KMS-11 (cell line): ENCODE data around the gene TMEM272.

ENCODE experiments used
- H2AFZ ChIP-seq: fragments of 200-600 bp; sonication (generic); 2 replicates; pipeline ENCODE4 v1.6.1; 2016; ENCODE audit warnings: antibody characterized with exemption, mixed run types, low read depth
- H3K27ac ChIP-seq: fragments of 200-600 bp; sonication (generic); 2 replicates; pipeline ENCODE4 v1.6.1; 2016; ENCODE audit warnings: mild to moderate bottlenecking, mixed run types
- H3K27me3 ChIP-seq: fragments of 200-600 bp; sonication (generic); 2 replicates; pipeline ENCODE4 v1.6.1; 2017; ENCODE audit warnings: mild to moderate bottlenecking, low read depth, mixed run types, moderate library complexity; ENCODE audit not compliant: insufficient read depth
- H3K36me3 ChIP-seq: fragments of 200-600 bp; sonication (generic); 2 replicates; pipeline ENCODE4 v1.6.1; 2017; ENCODE audit warnings: mild to moderate bottlenecking, mixed run types; ENCODE audit not compliant: insufficient read depth
- H3K4me1 ChIP-seq: fragments of 200-600 bp; sonication (generic); 2 replicates; pipeline ENCODE4 v1.6.1; 2016; ENCODE audit warnings: mild to moderate bottlenecking, low read depth, mixed run types; ENCODE audit not compliant: poor library complexity, severe bottlenecking
- H3K4me2 ChIP-seq: fragments of 200-600 bp; sonication (generic); 2 replicates; pipeline ENCODE4 v1.7.0; 2016; ENCODE audit warnings: mild to moderate bottlenecking, mixed run types
- H3K4me3 ChIP-seq: fragments of 200-600 bp; sonication (generic); IDR thresholded peaks from 2 replicates; pipeline ENCODE4 v1.6.1; 2017; ENCODE audit warnings: low read depth, low read length, mixed read lengths; ENCODE audit not compliant: insufficient read depth
- H3K79me2 ChIP-seq: fragments of 200-600 bp; sonication (generic); 2 replicates; pipeline ENCODE4 v1.6.1; 2016; ENCODE audit warnings: low read depth, mixed run types; ENCODE audit not compliant: insufficient read depth
- H3K9ac ChIP-seq: fragments of 200-600 bp; sonication (generic); 2 replicates; pipeline ENCODE4 v1.6.1; 2016; ENCODE audit warnings: mild to moderate bottlenecking, mixed run types
- H4K20me1 ChIP-seq: fragments of 200-600 bp; sonication (generic); 2 replicates; pipeline ENCODE4 v1.6.1; 2016; ENCODE audit warnings: mild to moderate bottlenecking, mixed run types; ENCODE audit not compliant: insufficient read depth
- TF ChIP-seq, protein P1 (sequence below): fragments of 200-600 bp; sonication (generic); conservative IDR thresholded peaks from 2 replicates; pipeline ENCODE4 v1.6.1; 2017; ENCODE audit warnings: low read depth, mild to moderate bottlenecking, antibody characterized with exemption, low read length, moderate library complexity, mixed read lengths

Gene TMEM272

DNA sequence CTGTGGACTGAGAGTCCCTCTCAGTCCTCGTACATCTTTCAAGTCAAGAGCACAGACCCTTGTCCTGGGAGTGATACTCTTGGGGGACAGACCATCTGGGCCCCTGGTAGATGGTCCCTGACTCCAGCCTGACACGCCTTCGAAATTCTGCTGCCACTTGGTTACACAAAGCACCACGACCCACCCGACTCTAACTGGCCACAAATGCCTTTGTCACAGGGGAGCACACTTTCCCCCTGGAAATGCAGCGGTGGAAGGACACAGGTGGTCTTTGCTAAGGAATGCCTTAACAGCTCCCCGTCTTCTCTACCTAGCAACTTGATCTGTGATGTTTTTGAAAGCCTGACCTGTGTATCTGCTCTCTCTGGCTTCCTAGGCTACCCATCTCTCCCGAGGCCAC is 27.3 kb downstream of the TMEM272 start:
- TF ChIP-seq, protein P1, sequence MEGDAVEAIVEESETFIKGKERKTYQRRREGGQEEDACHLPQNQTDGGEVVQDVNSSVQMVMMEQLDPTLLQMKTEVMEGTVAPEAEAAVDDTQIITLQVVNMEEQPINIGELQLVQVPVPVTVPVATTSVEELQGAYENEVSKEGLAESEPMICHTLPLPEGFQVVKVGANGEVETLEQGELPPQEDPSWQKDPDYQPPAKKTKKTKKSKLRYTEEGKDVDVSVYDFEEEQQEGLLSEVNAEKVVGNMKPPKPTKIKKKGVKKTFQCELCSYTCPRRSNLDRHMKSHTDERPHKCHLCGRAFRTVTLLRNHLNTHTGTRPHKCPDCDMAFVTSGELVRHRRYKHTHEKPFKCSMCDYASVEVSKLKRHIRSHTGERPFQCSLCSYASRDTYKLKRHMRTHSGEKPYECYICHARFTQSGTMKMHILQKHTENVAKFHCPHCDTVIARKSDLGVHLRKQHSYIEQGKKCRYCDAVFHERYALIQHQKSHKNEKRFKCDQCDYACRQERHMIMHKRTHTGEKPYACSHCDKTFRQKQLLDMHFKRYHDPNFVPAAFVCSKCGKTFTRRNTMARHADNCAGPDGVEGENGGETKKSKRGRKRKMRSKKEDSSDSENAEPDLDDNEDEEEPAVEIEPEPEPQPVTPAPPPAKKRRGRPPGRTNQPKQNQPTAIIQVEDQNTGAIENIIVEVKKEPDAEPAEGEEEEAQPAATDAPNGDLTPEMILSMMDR, result no peak
- Histone ChIP-seq H4K20me1 (no peaks in the 10 kb centered on the region), H3K4me2 (no peak overlapping the region), H3K4me1 (peaks cover 10% of the 10 kb centered on the region), H3K9ac (no peak overlapping the region), H3K4me3 (no peak overlapping the region), H3K36me3 (no peaks in the 10 kb centered on the region), H3K79me2 (no peaks in the 10 kb centered on the region), H3K27me3 (no peaks in the 10 kb centered on the region), H3K27ac (no peak overlapping the region), H2AFZ (no peak overlapping the region)

GRCh38 chr13:51816604-51817249 is 28.2 kb downstream of the TMEM272 start:
- Histone ChIP-seq H3K4me1 (peaks cover 10% of the 10 kb centered on the region), H3K27me3 (no peaks in the 10 kb centered on the region), H4K20me1 (no peaks in the 10 kb centered on the region), H3K27ac (no peak overlapping the region), H3K79me2 (no peaks in the 10 kb centered on the region), H3K4me2 (no peak overlapping the region), H3K4me3 (no peak overlapping the region), H3K36me3 (no peaks in the 10 kb centered on the region), H3K9ac (no peak overlapping the region), H2AFZ (no peak overlapping the region)
- TF ChIP-seq, protein P1, result no peak

GRCh38 chr13:51815848-51816247 is 29.1 kb downstream of the TMEM272 start:
- TF ChIP-seq, protein P1, result no peak
- H3K4me3 ChIP-seq, result no peak overlapping the region
- H2AFZ ChIP-seq, result peak overlapping the region; percentile 79; the same call in 1 of the 2 replicates
- H3K27ac ChIP-seq, result no peak overlapping the region
- no peaks in the 10 kb centered on the region for H4K20me1 ChIP-seq
- H3K79me2 ChIP-seq, result no peaks in the 10 kb centered on the region
- H3K4me1 ChIP-seq, result peaks cover 10% of the 10 kb centered on the region
- no peak overlapping the region for H3K4me2 ChIP-seq
- no peaks in the 10 kb centered on the region for H3K27me3 ChIP-seq
- no peak overlapping the region for H3K9ac ChIP-seq
- H3K36me3 ChIP-seq, result no peaks in the 10 kb centered on the region

DNA sequence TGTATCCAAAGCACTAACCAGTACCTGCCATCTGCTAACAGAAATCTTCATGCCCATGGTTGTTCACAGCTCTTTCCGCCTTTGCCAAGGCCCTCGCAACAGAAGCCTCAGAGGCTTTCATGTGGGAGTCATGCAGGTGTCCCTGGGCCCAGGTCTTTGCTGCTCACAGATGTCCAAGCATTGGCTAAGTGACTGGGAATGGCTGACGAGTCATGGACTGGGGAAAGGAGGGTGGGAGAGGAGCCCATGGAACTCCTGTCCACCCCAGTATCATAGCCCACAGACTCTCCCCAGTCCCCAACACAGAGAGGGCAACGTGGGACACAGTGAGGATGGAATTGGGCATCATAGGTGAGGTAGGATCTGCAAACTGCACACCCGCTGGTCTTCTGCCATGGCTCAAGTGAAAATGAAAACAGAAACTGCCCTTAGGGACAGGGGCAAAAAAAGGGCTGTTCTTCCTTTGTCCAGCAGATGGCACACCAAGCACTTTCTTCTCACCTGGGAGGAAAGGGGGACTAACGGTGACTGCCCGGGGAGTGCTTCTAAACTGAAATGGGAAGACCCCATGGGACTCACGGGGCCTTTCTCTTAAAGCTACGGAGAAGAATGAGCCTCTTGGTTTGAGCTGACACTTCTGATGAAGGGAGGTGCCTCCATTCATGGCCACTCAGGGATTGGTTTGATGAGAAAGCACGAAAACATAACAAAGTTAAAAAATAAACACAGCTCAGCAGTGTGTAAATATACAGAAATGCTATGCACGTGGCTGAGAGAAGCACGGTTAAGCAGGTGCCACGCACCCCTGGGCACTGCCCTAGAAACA is 29.9 kb downstream of the TMEM272 start:
- no peaks in the 10 kb centered on the region for H3K27me3 ChIP-seq
- no peaks in the 10 kb centered on the region for H3K36me3 ChIP-seq
- H4K20me1 ChIP-seq, result no peaks in the 10 kb centered on the region
- H3K4me2 ChIP-seq, result peak overlapping the region; percentile 51
- no peak overlapping the region; the same call in 1 of the 2 replicates for H3K9ac ChIP-seq
- H3K4me1 ChIP-seq, result peaks cover 10% of the 10 kb centered on the region
- no peak overlapping the region for H3K4me3 ChIP-seq
- H3K79me2 ChIP-seq, result no peaks in the 10 kb centered on the region
- TF ChIP-seq, protein P1, result peak; percentile 73
- no peak overlapping the region for H3K27ac ChIP-seq
- H2AFZ ChIP-seq, result peak overlapping the region; percentile 79
